Activated naive CD8-positive, alpha-beta T cell treated with anti-CD3 and anti-CD28 coated beads for 36 hours (primary cell): ENCODE measurements around the gene SVOPL. TPM values are rescaled to one million over a fixed set of nuclear protein-coding genes. Genes with fewer than 3 reads are reported as not detected.

Experiments
- DNase-seq: peaks from one replicate; pipeline ENCODE4 v3.0.0; 2021
- H3K27ac Mint-ChIP-seq: one replicate; pipeline ENCODE4 v1.8.0; 2022; ENCODE audit warnings: mild to moderate bottlenecking, moderate library complexity, mixed read lengths
- H3K27me3 Mint-ChIP-seq: one replicate; pipeline ENCODE4 v1.8.0; 2022; ENCODE audit warnings: mild to moderate bottlenecking, mixed read lengths
- H3K36me3 Mint-ChIP-seq: one replicate; pipeline ENCODE4 v1.8.0; 2021; ENCODE audit warnings: mild to moderate bottlenecking, mixed read lengths
- H3K4me1 Mint-ChIP-seq: one replicate; pipeline ENCODE4 v1.8.0; 2021; ENCODE audit warnings: mixed read lengths
- H3K4me3 Mint-ChIP-seq: one replicate; pipeline ENCODE4 v1.8.0; 2022; ENCODE audit warnings: mild to moderate bottlenecking, moderate library complexity, mixed read lengths
- H3K9me3 Mint-ChIP-seq: one replicate; pipeline ENCODE4 v1.8.0; 2022; ENCODE audit warnings: mixed read lengths
- total RNA-seq, 2 experiments: library from RNA; stranded (reverse); gene quantifications; one replicate each; pipeline ENCODE4 v1.2.3, GENCODE V29; 2021

The SVOPL gene
- total RNA-seq, 2 experiments from 2014 or later: 0.70 TPM

DNA sequence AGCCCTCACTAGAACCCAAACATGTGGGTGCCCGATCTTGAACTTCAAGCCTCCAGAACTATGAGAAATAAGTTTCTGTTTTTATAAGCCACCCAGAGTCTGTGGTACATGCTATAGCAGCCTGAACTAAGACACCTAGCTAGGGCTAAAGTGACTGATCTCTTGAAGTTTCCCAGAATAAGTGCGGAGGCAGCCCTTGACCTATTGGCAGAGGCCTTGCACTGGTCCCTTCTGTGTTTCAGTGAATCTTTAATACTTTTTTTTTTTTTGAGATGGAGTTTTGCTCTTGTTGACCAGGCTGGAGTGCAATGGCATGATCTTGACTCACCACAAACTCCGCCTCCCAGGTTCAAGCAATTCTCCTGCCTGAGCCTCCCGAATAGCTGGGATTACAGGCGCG, 85.1 kb downstream of the SVOPL start:
- Mint-ChIP-seq H3K27me3 (no peaks in the 10 kb centered on the region), H3K27ac (no peak overlapping the region), H3K4me1 (peaks cover 5% of the 10 kb centered on the region), H3K36me3 (no peaks in the 10 kb centered on the region), H3K9me3 (no peaks in the 10 kb centered on the region), H3K4me3 (no peak overlapping the region)
- no peak for DNase-seq

- H3K4me3 Mint-ChIP-seq: no peak overlapping the region
- H3K4me1 Mint-ChIP-seq: peaks cover 5% of the 10 kb centered on the region
- no peaks in the 10 kb centered on the region for H3K27me3 Mint-ChIP-seq
- H3K36me3 Mint-ChIP-seq: no peaks in the 10 kb centered on the region
- DNase-seq: no peak
- no peaks in the 10 kb centered on the region for H3K9me3 Mint-ChIP-seq
- no peak overlapping the region for H3K27ac Mint-ChIP-seq
Observed at GRCh38 chr7:138613630-138614029, 87.5 kb downstream of the SVOPL start.

DNA sequence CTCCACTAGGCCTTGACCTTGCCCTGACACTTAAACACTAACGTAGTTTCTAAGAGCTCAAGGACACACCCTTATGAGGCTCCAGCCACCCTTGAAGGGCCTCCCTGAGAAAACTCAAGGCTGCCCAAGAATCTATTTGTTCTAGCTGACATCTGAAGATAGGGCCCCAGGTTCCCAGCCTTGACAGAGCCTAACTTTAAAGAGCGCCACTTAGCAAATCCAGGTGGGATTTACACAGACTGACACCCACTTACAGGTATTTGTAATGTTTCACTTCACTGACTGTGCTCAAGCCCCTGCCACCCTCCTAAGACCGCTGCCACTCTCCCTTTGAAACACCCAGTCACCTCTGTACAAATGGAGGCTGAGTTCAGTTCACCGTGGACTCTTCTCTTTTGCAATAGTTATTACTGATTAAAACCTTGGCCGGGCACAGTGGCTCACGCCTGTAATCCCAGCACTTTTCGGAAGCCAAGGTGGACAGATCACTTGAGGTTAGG, 90.4 kb downstream of the SVOPL start:
- no peak overlapping the region for H3K4me3 Mint-ChIP-seq
- H3K27me3 Mint-ChIP-seq: no peaks in the 10 kb centered on the region
- DNase-seq: no peak
- H3K9me3 Mint-ChIP-seq: peaks cover 2% of the 10 kb centered on the region
- no peak overlapping the region for H3K27ac Mint-ChIP-seq
- no peaks in the 10 kb centered on the region for H3K36me3 Mint-ChIP-seq
- peaks cover 5% of the 10 kb centered on the region for H3K4me1 Mint-ChIP-seq

DNA sequence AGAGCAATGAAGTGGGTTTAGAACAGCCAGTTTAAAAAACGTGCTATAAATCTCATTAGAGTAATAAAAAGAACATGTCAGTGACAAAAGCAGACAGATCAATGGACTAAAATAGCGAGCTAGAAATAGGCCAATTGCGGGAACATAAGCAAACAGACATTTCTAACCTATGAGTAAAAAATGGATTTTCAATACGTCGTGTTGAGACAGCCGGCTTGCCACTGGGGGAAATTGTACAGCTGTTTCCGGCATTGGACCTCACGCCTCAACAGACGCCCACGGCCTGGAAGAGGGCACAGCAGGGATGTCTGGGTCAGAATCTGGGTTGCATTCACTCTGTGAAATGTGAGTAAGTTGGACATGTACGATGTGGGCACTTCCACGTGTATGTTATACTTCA, 92.9 kb downstream of the SVOPL start:
- H3K27me3 Mint-ChIP-seq: no peaks in the 10 kb centered on the region
- no peak overlapping the region for H3K4me3 Mint-ChIP-seq
- H3K4me1 Mint-ChIP-seq: peaks cover 4% of the 10 kb centered on the region
- H3K9me3 Mint-ChIP-seq: peaks cover 2% of the 10 kb centered on the region
- H3K36me3 Mint-ChIP-seq: no peaks in the 10 kb centered on the region
- DNase-seq: no peak
- no peak overlapping the region for H3K27ac Mint-ChIP-seq

DNA sequence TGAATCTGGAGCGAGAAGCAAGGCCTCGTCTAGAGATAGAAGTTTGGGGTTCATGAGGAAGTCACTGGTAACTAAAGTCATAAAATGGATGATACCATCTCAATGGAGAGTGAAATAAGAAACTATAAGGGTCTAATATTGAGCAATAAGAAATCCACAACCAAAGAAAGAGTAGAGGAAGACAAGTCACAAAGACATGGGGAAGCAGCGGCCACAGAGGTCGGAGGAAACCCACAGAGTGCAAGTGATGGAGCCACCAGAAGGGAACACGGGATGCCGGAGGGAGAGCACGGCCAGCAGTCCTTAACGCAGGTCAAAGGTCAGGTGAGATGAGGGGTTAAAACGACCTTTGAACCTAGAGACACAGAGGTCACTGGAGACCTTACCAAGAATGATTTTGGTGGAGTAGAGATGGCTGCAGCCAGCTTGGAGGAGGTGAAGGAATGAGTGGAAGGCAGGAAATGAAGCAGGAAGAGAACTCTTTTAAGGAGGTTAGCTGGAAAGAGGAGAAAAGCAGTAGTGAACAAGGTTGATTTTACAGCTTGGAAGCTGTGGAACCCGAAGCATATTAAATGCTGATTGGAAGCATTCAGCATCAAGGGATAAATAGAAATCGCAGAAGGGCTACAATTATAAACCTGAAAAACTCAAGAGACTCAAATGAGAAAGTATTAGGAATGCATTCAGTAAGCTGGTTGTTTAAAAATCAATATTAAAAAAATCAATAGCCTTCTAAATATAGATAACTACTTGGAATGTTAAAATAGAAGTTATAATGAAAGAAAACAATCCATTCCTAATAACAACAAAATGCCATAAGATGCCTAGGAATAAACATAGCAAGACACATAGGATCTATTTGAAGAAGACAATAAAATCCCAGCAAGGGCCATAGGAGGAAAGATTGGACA, 93.7 kb downstream of the SVOPL start:
- no peaks in the 10 kb centered on the region for H3K36me3 Mint-ChIP-seq
- DNase-seq: no peak
- peaks cover 2% of the 10 kb centered on the region for H3K9me3 Mint-ChIP-seq
- no peak overlapping the region for H3K27ac Mint-ChIP-seq
- H3K4me1 Mint-ChIP-seq: peaks cover 4% of the 10 kb centered on the region
- H3K27me3 Mint-ChIP-seq: no peaks in the 10 kb centered on the region
- H3K4me3 Mint-ChIP-seq: no peak overlapping the region

DNA sequence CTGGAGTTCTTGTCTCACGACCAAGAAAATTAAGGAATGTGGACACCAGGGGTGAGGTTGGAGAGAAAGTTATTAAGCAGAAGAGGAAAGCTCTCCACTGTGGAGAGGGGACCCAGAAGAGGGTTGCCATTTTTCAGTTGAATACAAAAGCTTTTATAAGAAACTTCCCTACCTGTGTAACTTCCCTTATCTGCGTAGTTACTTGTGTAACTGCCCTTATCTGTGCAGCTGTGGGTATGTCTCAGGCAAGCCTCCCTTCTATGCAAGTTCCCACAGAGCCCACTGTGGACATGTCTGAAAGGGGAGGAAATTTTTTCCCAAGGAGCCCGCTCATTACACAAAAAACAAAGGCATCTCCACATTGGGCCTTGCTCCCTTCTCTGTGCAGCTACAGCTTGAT, 94.9 kb downstream of the SVOPL start:
- Mint-ChIP-seq H3K27me3 (no peaks in the 10 kb centered on the region), H3K36me3 (no peaks in the 10 kb centered on the region), H3K27ac (no peak overlapping the region), H3K4me1 (peaks cover 4% of the 10 kb centered on the region), H3K4me3 (no peak overlapping the region), H3K9me3 (peaks cover 2% of the 10 kb centered on the region)
- no peak for DNase-seq

DNA sequence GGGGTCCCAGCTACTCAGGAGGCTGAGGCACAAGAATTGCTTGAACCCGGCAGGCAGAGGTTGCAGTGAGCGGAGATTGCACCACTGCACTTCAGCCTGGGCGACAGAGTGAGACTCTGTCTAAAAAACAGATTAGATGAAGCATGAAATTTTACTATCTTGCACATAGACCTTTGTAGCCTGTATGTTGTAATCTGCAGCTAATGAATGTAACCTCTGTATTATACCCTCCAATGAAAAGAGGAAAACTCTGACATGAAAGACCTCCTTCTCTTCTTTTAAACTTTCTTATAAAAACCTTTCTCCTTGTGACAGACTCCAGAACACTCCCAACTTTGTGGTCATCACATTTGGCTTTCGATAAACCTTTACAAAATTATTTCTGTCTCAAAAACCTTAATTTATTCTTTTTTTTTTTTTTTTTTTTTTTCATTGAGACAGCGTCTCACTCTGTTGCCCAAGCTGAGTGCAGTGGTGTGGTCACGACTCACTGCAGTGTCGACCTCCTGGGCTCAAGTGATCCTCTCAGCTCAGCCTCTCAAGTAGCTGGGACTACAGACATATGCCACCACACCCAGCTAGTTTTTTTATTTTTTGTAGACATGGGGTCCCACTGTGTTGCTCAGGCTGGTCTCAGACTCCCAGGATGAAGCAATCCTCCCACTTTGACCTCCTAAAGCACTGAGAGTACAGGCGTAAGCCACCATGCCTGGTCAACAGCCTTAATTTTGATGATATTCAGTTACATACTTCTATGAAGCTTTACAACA, 97.4 kb downstream of the SVOPL start:
- H3K9me3 Mint-ChIP-seq: peaks cover 2% of the 10 kb centered on the region
- DNase-seq: no peak
- H3K4me1 Mint-ChIP-seq: peaks cover 4% of the 10 kb centered on the region
- no peak overlapping the region for H3K27ac Mint-ChIP-seq
- H3K27me3 Mint-ChIP-seq: no peaks in the 10 kb centered on the region
- H3K36me3 Mint-ChIP-seq: no peaks in the 10 kb centered on the region
- H3K4me3 Mint-ChIP-seq: no peak overlapping the region

GRCh38 chr7:138602451-138602850, 98.7 kb downstream of the SVOPL start:
- no peak overlapping the region for H3K4me3 Mint-ChIP-seq

DNA sequence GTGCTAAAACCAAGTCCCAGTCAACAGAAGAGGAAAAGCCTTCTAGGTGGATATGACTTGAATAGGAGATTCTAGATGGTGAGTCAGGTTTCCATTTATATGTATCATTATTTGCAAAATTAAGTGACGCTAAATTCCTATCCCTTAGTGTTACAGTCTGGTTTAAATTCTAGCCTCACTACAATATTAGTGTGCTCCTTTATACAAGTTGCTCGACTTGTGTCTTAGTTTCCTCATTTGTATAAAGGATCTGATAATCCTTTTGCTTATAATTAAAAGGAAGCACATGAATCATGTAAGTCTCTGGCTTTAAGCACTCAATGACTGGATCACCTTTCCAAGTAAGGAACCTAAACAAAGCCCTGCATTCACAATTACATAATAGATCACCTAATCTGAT, 105.7 kb downstream of the SVOPL start:
- Mint-ChIP-seq H3K36me3 (peaks cover 3% of the 10 kb centered on the region), H3K27ac (no peak overlapping the region), H3K4me3 (no peak overlapping the region)

More at GRCh38 chr7:138602451-138602850, 98.7 kb downstream of the SVOPL start:
- no peaks in the 10 kb centered on the region for H3K27me3 Mint-ChIP-seq
- peaks cover 2% of the 10 kb centered on the region for H3K9me3 Mint-ChIP-seq
- H3K27ac Mint-ChIP-seq: no peak overlapping the region
- no peak for DNase-seq
- H3K36me3 Mint-ChIP-seq: no peaks in the 10 kb centered on the region
- no peaks in the 10 kb centered on the region for H3K4me1 Mint-ChIP-seq

DNA sequence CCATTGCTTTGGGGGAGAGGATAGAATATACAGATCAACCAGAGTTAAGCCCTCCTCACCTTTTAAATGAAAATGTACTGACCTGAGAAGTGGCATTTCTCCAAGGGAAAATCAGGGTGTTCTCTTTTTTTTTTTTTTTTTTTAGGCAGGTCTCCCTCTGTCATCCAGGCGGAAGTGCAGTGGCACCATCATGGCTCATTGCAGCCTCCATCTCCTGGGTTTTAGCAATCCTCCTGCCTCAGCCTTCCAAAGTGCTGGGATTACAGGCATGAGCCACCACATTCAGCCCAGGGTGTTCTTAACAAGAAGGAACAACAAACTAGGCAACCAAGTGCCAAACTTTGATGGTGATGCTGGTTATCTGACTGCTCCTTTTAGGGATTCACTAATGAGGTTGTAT, 111.0 kb downstream of the SVOPL start:
- no peak overlapping the region for H3K4me3 Mint-ChIP-seq

More for the DNA sequence above, 105.7 kb downstream of the SVOPL start:
- no peaks in the 10 kb centered on the region for H3K27me3 Mint-ChIP-seq
- no peak for DNase-seq
- H3K4me1 Mint-ChIP-seq: peaks cover 1% of the 10 kb centered on the region
- H3K9me3 Mint-ChIP-seq: no peaks in the 10 kb centered on the region

DNA sequence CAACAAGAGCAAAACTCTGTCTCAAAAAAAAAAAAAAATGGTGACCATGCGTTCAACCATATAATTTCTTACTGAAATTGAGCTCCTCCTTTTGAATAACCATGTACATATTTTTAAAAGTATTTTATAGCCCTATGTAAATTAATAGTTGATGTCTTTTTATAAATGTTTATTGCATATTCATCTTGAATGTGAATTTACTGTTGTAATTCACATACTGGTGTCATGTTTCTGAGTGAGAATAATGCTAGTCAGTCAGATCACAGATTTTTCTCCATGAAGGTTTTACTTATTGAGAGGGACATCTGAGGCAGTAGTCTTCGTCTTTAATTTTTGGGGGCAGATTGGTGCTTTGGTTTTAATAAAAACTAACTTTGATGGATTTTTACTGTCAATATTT, 112.2 kb downstream of the SVOPL start:
- no peak overlapping the region for H3K4me3 Mint-ChIP-seq
- no peak overlapping the region for H3K27ac Mint-ChIP-seq
- DNase-seq: no peak
- no peaks in the 10 kb centered on the region for H3K27me3 Mint-ChIP-seq
- no peaks in the 10 kb centered on the region for H3K9me3 Mint-ChIP-seq
- peaks cover 1% of the 10 kb centered on the region for H3K4me1 Mint-ChIP-seq
- H3K36me3 Mint-ChIP-seq: peaks cover 38% of the 10 kb centered on the region

More for the DNA sequence above, 111.0 kb downstream of the SVOPL start:
- no peaks in the 10 kb centered on the region for H3K9me3 Mint-ChIP-seq
- H3K36me3 Mint-ChIP-seq: peaks cover 27% of the 10 kb centered on the region
- H3K4me1 Mint-ChIP-seq: peaks cover 1% of the 10 kb centered on the region
- no peak for DNase-seq
- no peak overlapping the region for H3K27ac Mint-ChIP-seq
- no peaks in the 10 kb centered on the region for H3K27me3 Mint-ChIP-seq

DNA sequence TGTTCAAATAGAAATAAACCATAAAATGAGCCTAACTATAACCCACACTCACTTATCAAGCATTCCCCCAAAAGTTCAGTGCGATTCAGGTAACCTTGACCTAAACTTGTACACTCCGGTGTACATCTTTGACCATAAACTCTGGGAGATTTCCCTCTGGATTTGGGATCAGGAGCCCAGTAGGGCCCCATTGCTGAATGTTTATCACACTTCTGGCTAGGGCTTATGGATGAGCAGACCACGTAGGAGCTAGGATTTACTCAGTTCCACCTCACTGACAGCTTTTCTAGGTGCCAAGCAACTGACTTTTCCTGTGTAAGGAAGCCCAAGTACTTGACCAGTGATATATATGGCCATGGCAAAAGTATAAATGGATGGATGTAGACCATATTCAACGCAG, 113.7 kb downstream of the SVOPL start:
- H3K4me1 Mint-ChIP-seq: no peaks in the 10 kb centered on the region
- no peaks in the 10 kb centered on the region for H3K27me3 Mint-ChIP-seq
- no peak overlapping the region for H3K27ac Mint-ChIP-seq
- no peak for DNase-seq
- H3K36me3 Mint-ChIP-seq: peaks cover 47% of the 10 kb centered on the region
- H3K9me3 Mint-ChIP-seq: no peaks in the 10 kb centered on the region
- H3K4me3 Mint-ChIP-seq: no peak overlapping the region

- H3K27ac Mint-ChIP-seq: no peak overlapping the region
- no peaks in the 10 kb centered on the region for H3K27me3 Mint-ChIP-seq
- H3K36me3 Mint-ChIP-seq: peaks cover 51% of the 10 kb centered on the region
- DNase-seq: no peak
- no peak overlapping the region for H3K4me3 Mint-ChIP-seq
- H3K4me1 Mint-ChIP-seq: no peaks in the 10 kb centered on the region
- H3K9me3 Mint-ChIP-seq: no peaks in the 10 kb centered on the region
Observed at GRCh38 chr7:138585283-138585993, 115.7 kb downstream of the SVOPL start.

DNA sequence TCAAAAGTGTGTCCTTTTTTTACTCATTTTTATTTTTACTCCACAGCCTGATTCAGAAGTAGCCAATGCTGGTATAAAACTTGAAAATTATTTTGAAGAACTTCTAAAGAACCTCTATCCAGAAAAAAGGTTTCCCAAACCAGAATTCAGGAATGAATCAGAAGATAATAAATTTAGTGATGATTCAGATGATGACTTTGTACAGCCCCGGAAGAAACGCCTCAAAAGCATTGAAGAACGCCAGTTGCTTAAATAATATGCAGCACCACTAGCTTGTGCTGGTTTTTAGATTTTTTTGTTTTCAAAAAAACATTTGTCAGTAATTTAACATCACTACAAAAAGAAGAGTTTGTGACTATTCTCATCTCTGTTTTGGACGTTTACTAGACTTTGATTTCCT, 116.5 kb downstream of the SVOPL start:
- peaks cover 56% of the 10 kb centered on the region for H3K36me3 Mint-ChIP-seq
- no peak overlapping the region for H3K27ac Mint-ChIP-seq

DNA sequence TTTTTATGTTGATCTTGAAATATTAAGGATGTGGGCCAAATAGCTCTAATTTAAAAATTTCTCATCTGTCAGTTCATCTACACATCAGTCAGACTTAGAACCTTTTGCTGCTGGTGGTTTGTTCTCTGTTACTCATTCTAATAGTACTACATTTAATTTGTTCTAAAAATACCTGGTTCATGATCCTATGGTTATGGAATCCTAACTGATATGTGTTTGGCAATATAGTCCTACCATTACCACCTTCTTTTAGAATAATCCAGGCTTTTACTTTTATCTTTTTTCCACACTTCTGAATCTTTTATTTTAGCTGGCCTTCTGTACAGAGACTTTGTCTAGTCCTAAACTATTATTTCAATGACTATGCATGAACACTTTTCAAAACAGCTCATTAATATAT, 116.9 kb downstream of the SVOPL start:
- no peak for DNase-seq
- Mint-ChIP-seq H3K27ac (no peak overlapping the region), H3K9me3 (no peaks in the 10 kb centered on the region), H3K27me3 (no peaks in the 10 kb centered on the region), H3K4me1 (no peaks in the 10 kb centered on the region), H3K4me3 (no peak overlapping the region), H3K36me3 (peaks cover 60% of the 10 kb centered on the region)

More for the DNA sequence above, 116.5 kb downstream of the SVOPL start:
- H3K4me3 Mint-ChIP-seq: no peak overlapping the region
- H3K27me3 Mint-ChIP-seq: no peaks in the 10 kb centered on the region
- H3K4me1 Mint-ChIP-seq: no peaks in the 10 kb centered on the region
- no peak for DNase-seq
- no peaks in the 10 kb centered on the region for H3K9me3 Mint-ChIP-seq
